ENCODE results near the gene CACNA1A.

DNA sequence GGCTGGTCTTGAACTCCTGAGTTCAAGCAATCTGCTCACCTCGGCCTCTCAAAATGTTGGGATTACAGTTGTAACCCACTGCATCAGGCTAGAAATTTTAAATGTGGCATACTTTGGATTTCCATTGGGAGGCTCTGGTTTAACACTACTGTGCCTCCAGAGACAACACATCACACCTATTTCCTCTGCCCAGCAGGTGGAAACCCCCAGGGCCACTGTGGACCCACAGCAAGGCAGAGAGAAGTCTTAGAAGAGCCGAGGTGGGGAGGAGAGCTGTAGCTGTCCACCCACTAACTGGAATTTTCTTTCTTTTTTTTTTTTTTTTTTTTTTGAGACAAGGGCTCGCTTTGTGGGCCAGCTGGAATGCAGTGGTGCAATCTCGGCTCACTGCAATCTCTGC lies 316.7 kb downstream of the CACNA1A start:
- TF ChIP-seq POLR2A (IDR thresholded peaks at IDR 0.05; ENCODE audit: low read depth, low read length) (no peak), POLR2AphosphoS5 (IDR thresholded peaks at IDR 0.05; ENCODE audit: low read depth, low read length) (no peak)
